Measurements from ENCODE around the gene ZNF277. TPM values are rescaled to one million over a fixed set of nuclear protein-coding genes. Genes with fewer than 3 reads are reported as not detected.
"Not testable (repeated sequence)": the region's sequence is repeated elsewhere in the genome, so short reads cannot be mapped to it uniquely, and the experiment has no call there.

ZNF277 gene
- total RNA-seq, 4 donors from 2014 or later = 18.3 to 25.6 (median 19.5) TPM

DNA sequence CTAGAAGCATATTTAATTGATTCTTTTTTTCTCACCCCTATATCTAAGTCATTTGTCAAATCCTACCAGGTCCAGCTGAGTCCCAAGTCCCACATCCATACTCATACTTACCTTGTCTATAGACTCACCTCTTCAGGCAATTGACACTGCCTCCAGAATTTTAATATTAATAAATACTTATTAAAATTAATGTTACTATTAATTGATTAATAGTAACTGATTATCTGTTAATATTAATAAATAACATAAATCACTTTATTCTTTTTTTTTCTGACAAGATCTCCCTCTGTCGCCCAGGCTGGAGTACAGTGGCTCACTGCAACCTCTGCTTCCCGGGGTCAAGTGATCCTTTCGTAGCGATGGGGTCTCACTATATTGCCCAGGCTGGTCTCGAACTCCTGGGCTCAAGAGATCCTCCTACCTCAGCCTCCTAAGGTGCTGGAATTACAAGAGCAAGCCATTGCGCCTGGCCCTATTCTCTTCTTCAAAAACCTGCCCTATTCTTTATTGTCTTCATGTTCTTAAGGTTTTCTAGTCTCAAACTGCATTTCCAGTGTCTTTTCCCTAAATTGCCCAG is 94.4 kb downstream of the ZNF277 start:
- H3K27ac ChIP-seq = no peak overlapping the region
- TF ChIP-seq, protein P1, sequence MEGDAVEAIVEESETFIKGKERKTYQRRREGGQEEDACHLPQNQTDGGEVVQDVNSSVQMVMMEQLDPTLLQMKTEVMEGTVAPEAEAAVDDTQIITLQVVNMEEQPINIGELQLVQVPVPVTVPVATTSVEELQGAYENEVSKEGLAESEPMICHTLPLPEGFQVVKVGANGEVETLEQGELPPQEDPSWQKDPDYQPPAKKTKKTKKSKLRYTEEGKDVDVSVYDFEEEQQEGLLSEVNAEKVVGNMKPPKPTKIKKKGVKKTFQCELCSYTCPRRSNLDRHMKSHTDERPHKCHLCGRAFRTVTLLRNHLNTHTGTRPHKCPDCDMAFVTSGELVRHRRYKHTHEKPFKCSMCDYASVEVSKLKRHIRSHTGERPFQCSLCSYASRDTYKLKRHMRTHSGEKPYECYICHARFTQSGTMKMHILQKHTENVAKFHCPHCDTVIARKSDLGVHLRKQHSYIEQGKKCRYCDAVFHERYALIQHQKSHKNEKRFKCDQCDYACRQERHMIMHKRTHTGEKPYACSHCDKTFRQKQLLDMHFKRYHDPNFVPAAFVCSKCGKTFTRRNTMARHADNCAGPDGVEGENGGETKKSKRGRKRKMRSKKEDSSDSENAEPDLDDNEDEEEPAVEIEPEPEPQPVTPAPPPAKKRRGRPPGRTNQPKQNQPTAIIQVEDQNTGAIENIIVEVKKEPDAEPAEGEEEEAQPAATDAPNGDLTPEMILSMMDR (IDR thresholded peaks at IDR 0.05) = no peak
- no peak for TF ChIP-seq POLR2A (IDR thresholded peaks at IDR 0.05)
- DNase-seq = no peak
- H3K4me1 ChIP-seq = no peaks in the 10 kb centered on the region
- no peaks in the 10 kb centered on the region for H3K27me3 ChIP-seq
- no peak overlapping the region for H3K4me3 ChIP-seq
- peaks cover 0 to 8% (median 0%) of the 10 kb centered on the region in 3 donors for H3K36me3 ChIP-seq
- H3K9me3 ChIP-seq = no peaks in the 10 kb centered on the region

- no peak overlapping the region for H3K27ac ChIP-seq
- TF ChIP-seq, protein P1 (IDR thresholded peaks at IDR 0.05) = no peak
- TF ChIP-seq POLR2A (IDR thresholded peaks at IDR 0.05) = no peak
- DNase-seq = no peak
Measured at GRCh38 chr7:112302566-112302965, 96.1 kb downstream of the ZNF277 start.

GRCh38 chr7:112306903-112307302 is 100.4 kb downstream of the ZNF277 start:
- H3K4me3 ChIP-seq = no peak overlapping the region
- DNase-seq = no peak
- no peaks in the 10 kb centered on the region for H3K27me3 ChIP-seq
- no peak overlapping the region for H3K27ac ChIP-seq
- H3K4me1 ChIP-seq = no peaks in the 10 kb centered on the region
- TF ChIP-seq, protein P1 (IDR thresholded peaks at IDR 0.05) = no peak
- no peak for TF ChIP-seq POLR2A (IDR thresholded peaks at IDR 0.05)
- peaks cover 0 to 3% (median 0%) of the 10 kb centered on the region in 4 donors for H3K9me3 ChIP-seq
- H3K36me3 ChIP-seq = no peaks in the 10 kb centered on the region

More at GRCh38 chr7:112302566-112302965, 96.1 kb downstream of the ZNF277 start:
- Histone ChIP-seq H3K4me1 (no peaks in the 10 kb centered on the region), H3K9me3 (no peaks in the 10 kb centered on the region), H3K36me3 (peaks cover 0 to 8% (median 0%) of the 10 kb centered on the region in 3 donors), H3K4me3 (no peak overlapping the region), H3K27me3 (no peaks in the 10 kb centered on the region)

DNA sequence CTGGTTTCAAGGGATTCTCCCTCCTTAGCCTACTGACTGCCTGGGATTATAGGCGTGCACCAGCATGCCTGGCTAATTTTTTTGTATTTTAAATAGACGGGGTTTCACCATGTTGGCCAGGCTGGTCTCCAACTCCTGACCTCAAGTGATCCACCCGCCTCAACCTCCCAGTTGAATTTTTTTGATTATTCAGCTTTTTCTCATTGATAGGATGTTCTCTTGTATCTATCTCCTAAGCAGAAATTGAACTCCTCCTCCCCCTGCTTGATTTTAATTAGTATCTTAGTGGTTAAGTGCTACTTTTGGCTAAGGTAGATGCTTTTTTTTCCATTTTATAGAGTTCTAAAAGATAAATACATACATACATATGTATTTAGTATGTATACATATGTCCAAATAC is 101.0 kb downstream of the ZNF277 start:
- DNase-seq = no peak
- no peak overlapping the region for H3K4me3 ChIP-seq
- H3K9me3 ChIP-seq = peaks cover 0 to 3% (median 0%) of the 10 kb centered on the region in 4 donors
- H3K36me3 ChIP-seq = no peaks in the 10 kb centered on the region
- no peaks in the 10 kb centered on the region for H3K27me3 ChIP-seq
- no peak for TF ChIP-seq POLR2A (IDR thresholded peaks at IDR 0.05)
- TF ChIP-seq, protein P1 (IDR thresholded peaks at IDR 0.05) = no peak
- no peaks in the 10 kb centered on the region for H3K4me1 ChIP-seq
- H3K27ac ChIP-seq = no peak overlapping the region

DNA sequence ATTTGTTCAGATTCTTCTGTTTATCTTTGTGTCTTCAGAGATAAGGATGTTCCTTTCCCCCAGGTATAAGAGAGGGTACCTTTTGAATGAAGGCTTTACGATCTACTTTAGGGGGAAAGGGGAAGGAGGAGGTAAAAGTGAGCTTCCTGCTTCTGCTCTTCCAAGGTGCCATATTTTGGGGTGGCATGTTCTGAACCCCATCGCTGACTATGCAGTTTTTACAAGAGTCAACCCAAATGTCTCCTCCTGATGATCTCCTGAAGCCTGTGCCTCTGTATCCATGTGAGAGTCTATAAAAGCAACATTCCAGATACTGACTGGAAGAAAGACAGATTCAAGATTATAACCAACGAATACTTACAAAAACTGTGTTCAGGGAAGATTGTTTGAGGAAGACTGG is 102.5 kb downstream of the ZNF277 start:
- H3K27me3 ChIP-seq = no peaks in the 10 kb centered on the region
- TF ChIP-seq, protein P1 (IDR thresholded peaks at IDR 0.05) = no peak
- no peak for TF ChIP-seq POLR2A (IDR thresholded peaks at IDR 0.05)
- DNase-seq = no peak
- no peak overlapping the region for H3K27ac ChIP-seq
- H3K4me1 ChIP-seq = no peaks in the 10 kb centered on the region
- peaks cover 0 to 3% (median 0%) of the 10 kb centered on the region in 4 donors for H3K9me3 ChIP-seq
- no peak overlapping the region for H3K4me3 ChIP-seq
- no peaks in the 10 kb centered on the region for H3K36me3 ChIP-seq

DNA sequence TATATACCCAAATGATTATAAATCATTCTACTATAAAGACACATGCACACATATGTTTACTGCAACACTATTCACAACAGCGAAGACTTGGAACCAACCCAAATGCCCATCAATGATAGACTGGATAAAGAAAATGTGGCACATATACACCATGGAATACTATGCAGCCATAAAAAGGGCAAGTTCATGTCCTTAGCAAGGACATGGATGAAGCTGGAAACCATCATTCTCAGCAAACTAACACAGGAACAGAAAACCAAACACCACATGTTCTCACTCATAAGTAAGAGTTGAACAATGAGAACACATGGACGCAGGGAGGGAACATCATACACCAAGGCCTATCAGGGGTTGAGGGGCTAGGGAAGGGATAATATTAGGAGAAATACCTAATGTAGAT is 110.3 kb downstream of the ZNF277 start:
- not testable (repeated sequence) for DNase-seq, H3K27me3 ChIP-seq, H3K9me3 ChIP-seq, H3K4me3 ChIP-seq, H3K4me1 ChIP-seq, H3K27ac ChIP-seq
- H3K36me3 ChIP-seq = peaks cover 0 to 14% (median 0%) of the 10 kb centered on the region in 3 donors
